GM21447 (cell line): Measurements from ENCODE around the gene NDOR1.
"Not testable (repeated sequence)": the region's sequence is repeated elsewhere in the genome, so short reads cannot be mapped to it uniquely, and the experiment has no call there.

Experiments used
- ATAC-seq: cut with Tn5 transposase; IDR thresholded peaks from one replicate; pipeline ENCODE4 v1.9.1; 2021; ENCODE audit not compliant: unreplicated experiment

NDOR1 gene

GRCh38 chr9:137242269-137243203, 37.0 kb downstream of the NDOR1 start:
- ATAC-seq = no peak

- not testable (repeated sequence) for ATAC-seq
These were observed 37.7 kb downstream of the NDOR1 start for GRCh38 chr9:137243266-137243625.

GRCh38 chr9:137243626-137244485, 38.4 kb downstream of the NDOR1 start:
- ATAC-seq = no peak

- no peak for ATAC-seq
These were observed 39.3 kb downstream of the NDOR1 start for GRCh38 chr9:137244486-137245449.

GRCh38 chr9:137245450-137246421, 40.2 kb downstream of the NDOR1 start:
- no peak for ATAC-seq

GRCh38 chr9:137247135-137247915, 41.8 kb downstream of the NDOR1 start:
- no peak for ATAC-seq

GRCh38 chr9:137247916-137248175, 42.3 kb downstream of the NDOR1 start:
- no peak for ATAC-seq

GRCh38 chr9:137250329-137251193, 45.1 kb downstream of the NDOR1 start:
- ATAC-seq = no peak

DNA sequence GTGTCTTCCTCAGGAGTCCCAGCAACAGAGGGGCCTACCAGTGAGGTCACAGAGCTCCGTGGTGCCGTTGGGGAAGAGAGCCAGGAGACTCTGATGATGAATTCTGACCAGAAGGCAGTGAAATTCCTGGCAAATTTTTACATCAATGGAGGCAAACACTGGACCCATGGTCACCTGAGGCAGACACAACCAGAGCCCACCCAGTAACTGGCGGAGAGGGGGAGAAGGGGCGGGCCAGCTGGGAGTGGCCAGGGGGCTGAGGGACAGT, 45.6 kb downstream of the NDOR1 start, which contains the start of gene STPG3:
TSS of gene STPG3 (plus strand) at position 93 of the 268 bp plus-strand sequence. CDS start at position 94, 1 bp downstream.
- no peak for ATAC-seq

GRCh38 chr9:137251490-137252268, 46.2 kb downstream of the NDOR1 start:
- no peak for ATAC-seq

- no peak for ATAC-seq
These were observed 47.3 kb downstream of the NDOR1 start for GRCh38 chr9:137252555-137253506.

DNA sequence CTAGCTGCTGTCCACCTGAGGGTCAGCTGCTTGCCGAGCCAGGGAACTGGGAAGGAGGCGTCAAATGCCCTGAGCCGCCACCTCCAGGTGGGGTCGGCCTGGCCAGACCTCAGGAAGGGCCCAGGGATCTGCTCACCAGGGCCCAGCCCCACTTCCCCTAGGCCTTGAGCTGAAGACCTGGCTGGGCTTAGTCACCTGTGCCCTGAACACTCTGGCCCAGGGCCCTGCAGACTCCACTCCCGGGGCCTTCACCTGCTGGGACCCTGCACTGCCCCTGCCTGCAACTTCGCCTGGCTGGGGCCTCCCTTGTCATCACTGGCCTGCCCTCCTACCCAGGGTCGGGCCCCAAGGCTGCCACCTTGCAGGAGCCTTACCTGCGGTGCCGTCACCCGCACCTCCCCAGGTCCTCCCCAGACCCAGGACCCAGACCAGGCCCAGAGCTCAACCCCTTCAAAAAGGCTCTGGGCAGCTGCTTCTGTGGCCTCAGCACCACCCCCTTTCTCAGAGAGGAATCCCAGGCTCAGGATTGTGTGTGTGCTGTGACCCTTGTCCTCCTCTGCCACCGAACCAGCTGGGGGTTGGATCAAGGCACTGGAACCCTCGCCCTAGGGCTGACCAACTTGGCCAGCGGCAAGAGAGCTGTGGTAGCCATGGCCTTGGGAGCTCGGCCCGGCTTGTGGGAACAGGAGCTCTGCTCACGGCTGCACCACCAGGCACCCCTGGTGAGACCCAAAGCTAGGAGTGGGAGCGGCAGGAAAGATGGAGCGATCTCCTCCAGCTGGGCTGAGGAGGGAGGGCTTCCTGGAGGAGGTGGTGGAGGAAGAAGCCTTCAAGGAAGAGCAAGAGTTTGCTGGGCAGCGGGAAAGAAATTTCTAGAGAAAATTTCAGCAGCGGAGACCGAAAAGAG, 48.5 kb downstream of the NDOR1 start:
- no peak for ATAC-seq

DNA sequence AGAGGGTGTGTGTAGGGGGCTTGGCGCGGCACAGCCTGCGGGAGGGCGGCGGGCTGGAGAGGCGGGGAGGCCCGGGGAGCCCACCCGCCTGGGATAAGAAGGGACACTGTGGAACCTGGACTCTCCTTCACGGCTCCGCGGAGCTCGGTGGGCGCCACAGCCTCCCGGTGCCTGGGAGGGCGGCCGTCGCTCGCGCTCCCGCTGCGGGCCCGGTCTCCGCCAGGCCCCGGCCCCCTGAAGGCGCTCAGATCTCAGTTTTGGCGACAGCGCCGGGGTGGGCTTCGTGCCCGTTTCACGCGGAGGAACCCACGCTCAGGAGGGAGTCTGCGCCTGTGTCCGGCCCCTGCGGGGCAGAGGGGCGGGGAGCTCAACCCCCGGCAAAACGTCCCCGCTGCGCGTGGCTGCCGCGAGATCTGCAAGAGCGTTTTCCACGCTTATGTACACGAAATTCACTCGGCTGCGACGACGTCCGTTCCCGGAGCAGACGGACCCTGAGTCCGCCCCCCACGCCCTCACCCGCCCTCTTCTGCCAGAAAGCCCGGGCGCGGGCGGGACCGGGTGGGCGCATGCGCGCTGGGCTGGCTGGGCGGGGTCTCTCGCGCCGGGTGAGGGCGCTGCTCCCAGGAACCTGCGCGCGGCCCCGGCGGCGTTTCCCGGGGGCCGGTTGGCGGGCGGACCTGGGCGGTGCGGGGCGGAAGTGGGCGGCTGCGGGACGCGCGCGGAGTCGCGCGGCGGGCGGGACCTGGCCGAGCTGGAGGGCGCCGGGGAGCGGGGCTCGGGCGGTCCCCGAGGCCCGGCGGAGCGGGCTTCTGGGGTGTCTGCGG, 49.3 kb downstream of the NDOR1 start, which contains the start of gene NELFB:
TSS of gene NELFB (plus strand) at position 704 of the 824 bp plus-strand sequence.
- peak; percentile 73 for ATAC-seq

DNA sequence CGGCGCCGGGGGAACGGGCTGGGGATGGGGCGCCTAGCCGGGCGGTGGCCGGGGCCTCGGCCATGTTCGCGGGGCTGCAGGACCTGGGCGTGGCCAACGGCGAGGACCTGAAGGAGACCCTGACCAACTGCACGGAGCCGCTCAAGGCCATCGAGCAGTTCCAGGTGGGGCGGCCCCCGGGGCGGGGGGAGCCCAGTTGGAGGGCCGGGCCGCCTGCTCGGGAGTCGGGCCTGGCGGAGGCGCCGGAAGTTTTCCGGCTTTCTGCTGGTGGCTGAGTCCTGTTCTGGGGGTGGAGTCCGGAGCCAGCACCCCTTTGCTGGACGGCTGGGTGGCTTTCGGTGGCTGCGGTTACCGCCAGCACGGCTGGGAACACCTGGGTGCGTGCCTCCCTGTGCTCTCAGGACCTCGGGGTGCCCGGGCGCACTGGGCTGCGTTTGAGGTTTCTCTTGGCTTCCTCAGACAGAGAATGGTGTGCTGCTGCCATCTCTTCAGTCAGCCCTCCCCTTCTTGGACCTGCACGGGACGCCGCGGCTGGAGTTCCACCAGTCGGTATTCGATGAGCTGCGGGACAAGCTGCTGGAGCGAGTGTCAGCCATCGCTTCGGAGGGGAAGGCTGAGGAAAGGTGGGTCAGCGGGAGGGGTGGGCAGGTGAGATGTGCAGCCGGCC, 50.1 kb downstream of the NDOR1 start:
- ATAC-seq = no peak
